SK-N-SH (cell line): ENCODE measurements around the gene MRGPRD. TPM values are rescaled to one million over a fixed set of nuclear protein-coding genes. Genes with fewer than 3 reads are reported as not detected.

Experiments
- CTCF ChIA-PET: fragments of 300-600, 350-600 bp; formaldehyde crosslinking; extraction: SDS; loops from one replicate; lab custom pipeline; 2021; lab: Yijun Ruan, JAX
- POLR2A ChIA-PET: fragments of 350-600 bp; sonication (Branson Sonifier 250); formaldehyde crosslinking; extraction: SDS; loops from one replicate; lab custom pipeline; 2020; ENCODE audit warnings: antibody characterized with exemption, inconsistent platforms; lab: Yijun Ruan, JAX
- DNase-seq: peaks from one replicate; pipeline ENCODE4 v3.0.0; 2012
- H2AFZ ChIP-seq: fragments of 200-600 bp; sonication (generic); 2 replicates; pipeline ENCODE4 v1.8.1; 2016; ENCODE audit warnings: antibody characterized with exemption, mild to moderate bottlenecking, low read depth
- H3F3A ChIP-seq: fragments of 200-600 bp; sonication (generic); replicated peaks from 2 replicates; pipeline ENCODE3; 2016; ENCODE audit warnings: antibody characterized with exemption, mild to moderate bottlenecking; ENCODE audit not compliant: insufficient read depth
- H3K27ac ChIP-seq, 2 experiments: fragments of 200-500 bp in 1 of 2; fragments of 200-600 bp in 1 of 2; sonication (Bioruptor generic) in 1 of 2; sonication (generic), shearing (Covaris generic) in 1 of 2; 2 replicates each; pipeline versions ENCODE4 v1.5.1 to v1.6.1; 2014 to 2016; ENCODE audit warnings: low read depth in 2 of 2, inconsistent platforms in 1 of 2, low read length in 1 of 2, mild to moderate bottlenecking in 1 of 2, mixed read lengths in 1 of 2
- H3K27me3 ChIP-seq: fragments of 200-600 bp; sonication (generic), shearing (Covaris generic); 2 replicates; pipeline ENCODE4 v1.6.1; 2016; ENCODE audit warnings: mixed run types; ENCODE audit not compliant: insufficient read depth
- H3K36me3 ChIP-seq, 2 experiments: fragments of 200-500 bp in 1 of 2; fragments of 200-600 bp in 1 of 2; sonication (Bioruptor generic) in 1 of 2; sonication (generic) in 1 of 2; replicated peaks in 1 of 2; 2 replicates each; pipeline versions ENCODE3 to v1.5.1; 2014 to 2016; ENCODE audit warnings: low read length in 1 of 2, mild to moderate bottlenecking in 1 of 2; ENCODE audit not compliant: insufficient read depth in 2 of 2, control insufficient read depth in 1 of 2
- H3K4me1 ChIP-seq, 2 experiments: fragments of 200-500 bp in 1 of 2; fragments of 200-600 bp in 1 of 2; sonication (Bioruptor generic) in 1 of 2; sonication (generic), shearing (Covaris generic) in 1 of 2; 2 replicates each; pipeline versions ENCODE4 v1.5.1 to v1.6.1; 2014 to 2016; ENCODE audit warnings: low read depth in 1 of 2, low read length in 1 of 2, mixed run types in 1 of 2; ENCODE audit not compliant: insufficient read depth in 2 of 2, control insufficient read depth in 1 of 2
- H3K4me2 ChIP-seq: fragments of 200-600 bp; sonication (generic), shearing (Covaris generic); 2 replicates; pipeline ENCODE4 v1.6.1; 2017; ENCODE audit warnings: mixed run types
- H3K4me3 ChIP-seq, 2 experiments: fragments of 200-500 bp in 1 of 2; fragments of 200-600 bp in 1 of 2; sonication (Bioruptor generic) in 1 of 2; sonication (generic), shearing (Covaris generic) in 1 of 2; 2 replicates each; pipeline versions ENCODE4 v1.5.1 to v1.8.1; 2014 to 2016; ENCODE audit warnings: low read depth in 2 of 2, inconsistent platforms in 1 of 2, low read length in 1 of 2, mild to moderate bottlenecking in 1 of 2, mixed read lengths in 1 of 2, moderate library complexity in 1 of 2
- H3K79me2 ChIP-seq: fragments of 200-600 bp; sonication (generic); 2 replicates; pipeline ENCODE4 v1.8.1; 2017; ENCODE audit warnings: mild to moderate bottlenecking; ENCODE audit not compliant: insufficient read depth
- H3K9ac ChIP-seq: fragments of 200-600 bp; sonication (generic); 2 replicates; pipeline ENCODE4 v1.6.1; 2017; ENCODE audit warnings: mixed run types
- H3K9me2 ChIP-seq: fragments of 200-600 bp; sonication (generic); 2 replicates; pipeline ENCODE4 v1.6.1; 2017; ENCODE audit warnings: mixed run types
- H3K9me3 ChIP-seq: fragments of 200-600 bp; sonication (generic); 2 replicates; pipeline ENCODE4 v1.6.1; 2017; ENCODE audit warnings: mixed run types, mild to moderate bottlenecking, moderate library complexity
- H4K20me1 ChIP-seq: fragments of 200-600 bp; sonication (generic); 2 replicates; pipeline ENCODE4 v1.6.1; 2017; ENCODE audit warnings: mild to moderate bottlenecking, mixed run types; ENCODE audit not compliant: insufficient read depth
- ELF1 ChIP-seq: IDR thresholded peaks from 2 replicates; pipeline ENCODE4 v1.4.0; 2012
- EP300 ChIP-seq, 2 experiments: IDR thresholded peaks; 2 replicates each; pipeline versions ENCODE4 v1.4.0 to v1.6.1; 2012; ENCODE audit warnings: borderline replicate concordance in 1 of 2, low read depth in 1 of 2, low read length in 1 of 2
- EZH2phosphoT487 ChIP-seq: fragments of 200-600 bp; sonication (generic); IDR thresholded peaks from 2 replicates; pipeline ENCODE4 v1.6.1; 2017; ENCODE audit warnings: low read depth, mixed run types, mild to moderate bottlenecking, antibody characterized with exemption, moderate library complexity, borderline replicate concordance
- FOXJ3 ChIP-seq: sonication (generic); formaldehyde crosslinking; IDR thresholded peaks from 2 replicates; pipeline ENCODE4 v1.5.1; 2020; ENCODE audit warnings: mild to moderate bottlenecking, missing genetic modification reagents
- FOXM1 ChIP-seq: IDR thresholded peaks from 2 replicates; pipeline ENCODE4 v1.4.0; 2012; ENCODE audit warnings: low read depth, mild to moderate bottlenecking
- GABPA ChIP-seq: IDR thresholded peaks from 2 replicates; pipeline ENCODE4 v1.4.0; 2012; ENCODE audit warnings: low read depth, mild to moderate bottlenecking
- GATA2 ChIP-seq: sonication (generic); formaldehyde crosslinking; IDR thresholded peaks from 2 replicates; pipeline ENCODE4 v1.5.0; 2020; ENCODE audit warnings: mild to moderate bottlenecking, missing genetic modification reagents
- MXI1 ChIP-seq: IDR thresholded peaks from 2 replicates; pipeline ENCODE4 v1.6.1; 2012; ENCODE audit warnings: mild to moderate bottlenecking, low read depth, low read length, improper control_type of control experiment
- NRF1 ChIP-seq: IDR thresholded peaks from 2 replicates; pipeline ENCODE4 v1.6.1; 2012; ENCODE audit warnings: low read depth, mild to moderate bottlenecking, low read length
- RAD21 ChIP-seq: IDR thresholded peaks from 2 replicates; pipeline ENCODE4 v1.6.1; 2012; ENCODE audit warnings: mild to moderate bottlenecking, low read length
- RCOR1 ChIP-seq: fragments of 150-350 bp; IDR thresholded peaks from 2 replicates; pipeline ENCODE4 v1.6.1; 2017; ENCODE audit warnings: antibody characterized with exemption, low read length
- RFX5 ChIP-seq: IDR thresholded peaks from 2 replicates; pipeline ENCODE4 v1.6.1; 2012; ENCODE audit warnings: mild to moderate bottlenecking, improper control_type of control experiment, low read length
- TAF1 ChIP-seq: IDR thresholded peaks from 2 replicates; pipeline ENCODE4 v1.6.1; 2012; ENCODE audit warnings: low read depth, mild to moderate bottlenecking, low read length, moderate library complexity, borderline replicate concordance
- WGBS: methylation state at CpG from one replicate; pipeline ENCODE4 v1.1.6; 2017; ENCODE audit warnings: low lambda C conversion rate; 5-methylcytosine and 5-hydroxymethylcytosine counted together
- polyA plus RNA-seq, 3 experiments: library from polyadenylated mRNA; depleted of rRNA; stranded (reverse); fragments of >200 nt; gene quantifications; 2 replicates each; pipeline ENCODE4 v1.2.3, GENCODE V29; 2012
- TF ChIP-seq, protein P1 (sequence below): IDR thresholded peaks from 2 replicates; pipeline ENCODE4 v1.4.0; 2012; ENCODE audit warnings: low read depth, borderline replicate concordance
- TF ChIP-seq, protein P2 (sequence below): fragments of 200-600 bp; sonication (generic); IDR thresholded peaks from 2 replicates; pipeline ENCODE4 v1.6.1; 2017; ENCODE audit warnings: antibody characterized with exemption, mild to moderate bottlenecking, moderate library complexity
- TF ChIP-seq, protein P3 (sequence below): fragments of 150-350 bp; IDR thresholded peaks from 2 replicates; pipeline ENCODE4 v1.6.1; 2017; ENCODE audit warnings: antibody characterized with exemption, low read length, low read depth, borderline replicate concordance
- TF ChIP-seq, protein P4 (sequence below): IDR thresholded peaks from 2 replicates; pipeline ENCODE4 v1.4.0; 2012; ENCODE audit warnings: low read depth
- TF ChIP-seq, protein P5 (sequence below): fragments of 150-350 bp; IDR thresholded peaks from 2 replicates; pipeline ENCODE4 v1.6.1; 2016; ENCODE audit warnings: mild to moderate bottlenecking, low read depth, low read length
- TF ChIP-seq, protein P6 (sequence below): IDR thresholded peaks from 2 replicates; pipeline ENCODE4 v1.4.0; 2012; ENCODE audit warnings: low read depth, borderline replicate concordance

MRGPRD gene
- polyA plus RNA-seq, 1 of the 3 experiments (the other 2 are of a cell fraction) = not detected

DNA sequence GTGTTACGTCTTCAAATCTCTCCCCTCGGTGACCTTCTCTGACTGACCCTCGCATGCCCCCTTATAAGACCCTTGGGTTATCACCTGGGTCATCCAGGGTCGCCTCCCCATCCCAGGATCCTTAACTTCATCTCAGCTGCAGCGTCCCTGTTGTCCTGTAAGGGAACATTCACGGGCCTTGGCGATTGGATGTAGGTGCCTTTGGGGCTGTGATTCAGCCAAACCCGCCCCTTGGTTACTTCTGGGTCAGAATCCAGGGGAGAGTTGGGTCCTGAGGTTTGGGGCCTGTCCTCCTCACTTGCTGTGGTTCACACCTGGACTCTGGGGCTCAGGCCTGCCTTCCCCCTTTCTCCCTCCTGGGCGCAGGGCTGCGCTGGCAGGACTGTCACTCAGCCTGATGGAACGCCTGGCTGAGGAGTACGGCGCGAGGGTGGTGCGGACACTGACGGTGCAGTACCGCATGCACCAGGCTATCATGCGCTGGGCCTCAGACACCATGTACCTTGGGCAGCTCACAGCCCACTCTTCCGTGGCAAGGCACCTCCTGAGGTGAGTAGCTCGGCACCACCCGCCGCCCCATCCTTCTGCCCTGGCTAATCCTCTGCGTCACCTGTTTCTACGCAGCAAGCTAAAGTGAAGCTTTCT, 47.7 kb downstream of the MRGPRD start:
- no peaks in the 10 kb centered on the region for H3K79me2 ChIP-seq
- ChIA-PET POLR2A (no interaction called here), CTCF (no interaction called here)
- H3K9ac ChIP-seq = no peak overlapping the region
- H3K4me2 ChIP-seq = no peak overlapping the region
- H4K20me1 ChIP-seq = no peaks in the 10 kb centered on the region
- no peak for TF ChIP-seq FOXM1
- TF ChIP-seq, protein P1, sequence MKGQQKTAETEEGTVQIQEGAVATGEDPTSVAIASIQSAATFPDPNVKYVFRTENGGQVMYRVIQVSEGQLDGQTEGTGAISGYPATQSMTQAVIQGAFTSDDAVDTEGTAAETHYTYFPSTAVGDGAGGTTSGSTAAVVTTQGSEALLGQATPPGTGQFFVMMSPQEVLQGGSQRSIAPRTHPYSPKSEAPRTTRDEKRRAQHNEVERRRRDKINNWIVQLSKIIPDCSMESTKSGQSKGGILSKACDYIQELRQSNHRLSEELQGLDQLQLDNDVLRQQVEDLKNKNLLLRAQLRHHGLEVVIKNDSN = no peak
- no peak for TF ChIP-seq RCOR1
- TF ChIP-seq FOXJ3 (CRISPR knock-in tag) = no peak
- no peak for TF ChIP-seq NRF1
- TF ChIP-seq GATA2 (CRISPR knock-in tag) = no peak
- no peak for TF ChIP-seq TAF1
- H3K27ac ChIP-seq = no peak overlapping the region
- DNase-seq = no peak
- H3F3A ChIP-seq = no peaks in the 10 kb centered on the region
- no peaks in the 10 kb centered on the region for H3K4me1 ChIP-seq
- no peaks in the 10 kb centered on the region for H3K9me2 ChIP-seq
- H3K9me3 ChIP-seq = no peaks in the 10 kb centered on the region
- H2AFZ ChIP-seq = no peak overlapping the region
- H3K4me3 ChIP-seq = no peak overlapping the region
- no peaks in the 10 kb centered on the region for H3K27me3 ChIP-seq
- peaks cover 2 to 68% of the 10 kb centered on the region in 2 experiments for H3K36me3 ChIP-seq
- WGBS = 91% methylated on average over 9 of the region's 24 CpGs

DNA sequence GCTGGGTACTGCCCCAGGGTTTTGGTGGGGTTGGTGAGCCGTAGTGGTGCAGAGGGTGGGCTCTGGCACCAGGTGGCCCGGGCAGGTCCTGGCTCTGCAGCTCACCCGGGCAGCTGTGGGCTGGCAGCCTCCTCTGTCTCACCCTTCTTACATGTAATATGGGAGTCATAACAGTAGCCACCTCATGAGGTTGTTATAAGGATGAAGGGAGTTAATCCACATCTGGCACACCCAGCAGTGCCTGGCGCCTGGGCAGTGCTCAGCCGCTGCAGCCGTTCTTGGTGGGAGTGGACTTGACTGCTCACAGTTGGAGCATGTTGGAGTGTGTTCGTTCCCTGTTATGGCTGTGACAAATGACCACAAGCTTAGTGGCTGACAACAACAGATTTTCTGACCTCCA, 48.4 kb downstream of the MRGPRD start:
- peak; percentile 39 for DNase-seq
- H3K27ac ChIP-seq = no peak overlapping the region
- H3K27me3 ChIP-seq = no peaks in the 10 kb centered on the region
- H3K4me2 ChIP-seq = no peak overlapping the region
- 91% methylated on average over 7 of the region's 7 CpGs for WGBS
- no peak overlapping the region for H3K4me3 ChIP-seq
- H3K79me2 ChIP-seq = no peaks in the 10 kb centered on the region
- H3K36me3 ChIP-seq = peaks cover 9 to 71% of the 10 kb centered on the region in 2 experiments
- no peak overlapping the region for H3K9ac ChIP-seq
- H4K20me1 ChIP-seq = no peaks in the 10 kb centered on the region
- no peaks in the 10 kb centered on the region for H3F3A ChIP-seq
- no peaks in the 10 kb centered on the region; a peak in 1 of 4 replicates for H3K4me1 ChIP-seq
- TF ChIP-seq, protein P2, sequence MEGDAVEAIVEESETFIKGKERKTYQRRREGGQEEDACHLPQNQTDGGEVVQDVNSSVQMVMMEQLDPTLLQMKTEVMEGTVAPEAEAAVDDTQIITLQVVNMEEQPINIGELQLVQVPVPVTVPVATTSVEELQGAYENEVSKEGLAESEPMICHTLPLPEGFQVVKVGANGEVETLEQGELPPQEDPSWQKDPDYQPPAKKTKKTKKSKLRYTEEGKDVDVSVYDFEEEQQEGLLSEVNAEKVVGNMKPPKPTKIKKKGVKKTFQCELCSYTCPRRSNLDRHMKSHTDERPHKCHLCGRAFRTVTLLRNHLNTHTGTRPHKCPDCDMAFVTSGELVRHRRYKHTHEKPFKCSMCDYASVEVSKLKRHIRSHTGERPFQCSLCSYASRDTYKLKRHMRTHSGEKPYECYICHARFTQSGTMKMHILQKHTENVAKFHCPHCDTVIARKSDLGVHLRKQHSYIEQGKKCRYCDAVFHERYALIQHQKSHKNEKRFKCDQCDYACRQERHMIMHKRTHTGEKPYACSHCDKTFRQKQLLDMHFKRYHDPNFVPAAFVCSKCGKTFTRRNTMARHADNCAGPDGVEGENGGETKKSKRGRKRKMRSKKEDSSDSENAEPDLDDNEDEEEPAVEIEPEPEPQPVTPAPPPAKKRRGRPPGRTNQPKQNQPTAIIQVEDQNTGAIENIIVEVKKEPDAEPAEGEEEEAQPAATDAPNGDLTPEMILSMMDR = no peak
- TF ChIP-seq, protein P3, sequence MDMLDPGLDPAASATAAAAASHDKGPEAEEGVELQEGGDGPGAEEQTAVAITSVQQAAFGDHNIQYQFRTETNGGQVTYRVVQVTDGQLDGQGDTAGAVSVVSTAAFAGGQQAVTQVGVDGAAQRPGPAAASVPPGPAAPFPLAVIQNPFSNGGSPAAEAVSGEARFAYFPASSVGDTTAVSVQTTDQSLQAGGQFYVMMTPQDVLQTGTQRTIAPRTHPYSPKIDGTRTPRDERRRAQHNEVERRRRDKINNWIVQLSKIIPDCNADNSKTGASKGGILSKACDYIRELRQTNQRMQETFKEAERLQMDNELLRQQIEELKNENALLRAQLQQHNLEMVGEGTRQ = no peak
- TF ChIP-seq, protein P4, sequence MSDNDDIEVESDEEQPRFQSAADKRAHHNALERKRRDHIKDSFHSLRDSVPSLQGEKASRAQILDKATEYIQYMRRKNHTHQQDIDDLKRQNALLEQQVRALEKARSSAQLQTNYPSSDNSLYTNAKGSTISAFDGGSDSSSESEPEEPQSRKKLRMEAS = no peak
- TF ChIP-seq ELF1 = no peak
- TF ChIP-seq EZH2phosphoT487 = no peak
- TF ChIP-seq, protein P5, sequence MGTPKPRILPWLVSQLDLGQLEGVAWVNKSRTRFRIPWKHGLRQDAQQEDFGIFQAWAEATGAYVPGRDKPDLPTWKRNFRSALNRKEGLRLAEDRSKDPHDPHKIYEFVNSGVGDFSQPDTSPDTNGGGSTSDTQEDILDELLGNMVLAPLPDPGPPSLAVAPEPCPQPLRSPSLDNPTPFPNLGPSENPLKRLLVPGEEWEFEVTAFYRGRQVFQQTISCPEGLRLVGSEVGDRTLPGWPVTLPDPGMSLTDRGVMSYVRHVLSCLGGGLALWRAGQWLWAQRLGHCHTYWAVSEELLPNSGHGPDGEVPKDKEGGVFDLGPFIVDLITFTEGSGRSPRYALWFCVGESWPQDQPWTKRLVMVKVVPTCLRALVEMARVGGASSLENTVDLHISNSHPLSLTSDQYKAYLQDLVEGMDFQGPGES = no peak
- TF ChIP-seq GATA2 (CRISPR knock-in tag) = no peak
- no peak for TF ChIP-seq RAD21
- no peak for TF ChIP-seq GABPA
- TF ChIP-seq RCOR1 = no peak
- TF ChIP-seq RFX5 = no peak
- no peak for TF ChIP-seq MXI1
- TF ChIP-seq FOXJ3 (CRISPR knock-in tag) = no peak
- TF ChIP-seq EP300 (IDR thresholded peaks at IDR 0.05; ENCODE audit: borderline replicate concordance in 1 of 2, low read depth in 1 of 2, low read length in 1 of 2) = no peak
- TF ChIP-seq, protein P6, sequence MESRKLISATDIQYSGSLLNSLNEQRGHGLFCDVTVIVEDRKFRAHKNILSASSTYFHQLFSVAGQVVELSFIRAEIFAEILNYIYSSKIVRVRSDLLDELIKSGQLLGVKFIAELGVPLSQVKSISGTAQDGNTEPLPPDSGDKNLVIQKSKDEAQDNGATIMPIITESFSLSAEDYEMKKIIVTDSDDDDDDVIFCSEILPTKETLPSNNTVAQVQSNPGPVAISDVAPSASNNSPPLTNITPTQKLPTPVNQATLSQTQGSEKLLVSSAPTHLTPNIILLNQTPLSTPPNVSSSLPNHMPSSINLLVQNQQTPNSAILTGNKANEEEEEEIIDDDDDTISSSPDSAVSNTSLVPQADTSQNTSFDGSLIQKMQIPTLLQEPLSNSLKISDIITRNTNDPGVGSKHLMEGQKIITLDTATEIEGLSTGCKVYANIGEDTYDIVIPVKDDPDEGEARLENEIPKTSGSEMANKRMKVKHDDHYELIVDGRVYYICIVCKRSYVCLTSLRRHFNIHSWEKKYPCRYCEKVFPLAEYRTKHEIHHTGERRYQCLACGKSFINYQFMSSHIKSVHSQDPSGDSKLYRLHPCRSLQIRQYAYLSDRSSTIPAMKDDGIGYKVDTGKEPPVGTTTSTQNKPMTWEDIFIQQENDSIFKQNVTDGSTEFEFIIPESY = no peak
- TF ChIP-seq NRF1 = no peak
- H3K9me3 ChIP-seq = no peaks in the 10 kb centered on the region
- no peaks in the 10 kb centered on the region for H3K9me2 ChIP-seq
- CTCF ChIA-PET = no interaction called here
- POLR2A ChIA-PET = no interaction called here
- H2AFZ ChIP-seq = no peak overlapping the region
